Naive thymus-derived CD8-positive, alpha-beta T cell (primary cell): ENCODE measurements around the gene PLA2G2E. TPM values are rescaled to one million over a fixed set of nuclear protein-coding genes. Genes with fewer than 3 reads are reported as not detected.
"Not testable (repeated sequence)": the region's sequence is repeated elsewhere in the genome, so short reads cannot be mapped to it uniquely, and the experiment has no call there.

Source experiments
- ATAC-seq, 2 donors: fragments of 150-1000 bp; cut with Tn5 transposase in 1 of 2; sonication (Bioruptor Pico), chemical (Tn5 transposase) in 1 of 2; 1 replicate in 1 of 2; 2 replicates in 1 of 2; pipeline ENCODE4 v1.10.0; 2021; ENCODE audit warnings: mild to moderate bottlenecking in 2 of 2, moderate library complexity in 2 of 2
- POLR2A ChIA-PET: fragments of 350-600 bp; sonication (Branson Sonifier 250); formaldehyde crosslinking; loops from one replicate; lab custom pipeline; 2021; ENCODE audit warnings: antibody characterized with exemption; lab: Charles Lee
- DNase-seq, 10 donors: peaks; one replicate each; pipeline versions ENCODE4 v3.0.0 to v3.0.0-alpha.2; 2020 to 2022
- H3K27ac Mint-ChIP-seq, 10 donors: one replicate each; pipeline ENCODE4 v1.8.0; 2020 to 2022; ENCODE audit warnings: mild to moderate bottlenecking in 10 of 10, mixed read lengths in 10 of 10, moderate library complexity in 4 of 10, inconsistent platforms in 1 of 10
- H3K27me3 Mint-ChIP-seq, 5 donors: one replicate each; pipeline ENCODE4 v1.8.0; 2021 to 2022; ENCODE audit warnings: mixed read lengths in 5 of 5
- H3K36me3 Mint-ChIP-seq, 3 donors: one replicate each; pipeline ENCODE4 v1.8.0; 2020 to 2022; ENCODE audit warnings: mixed read lengths in 3 of 3, mild to moderate bottlenecking in 2 of 3, inconsistent platforms in 1 of 3
- H3K4me1 Mint-ChIP-seq, 4 donors: one replicate each; pipeline ENCODE4 v1.8.0; 2021 to 2022; ENCODE audit warnings: mixed read lengths in 4 of 4
- H3K4me3 Mint-ChIP-seq, 10 donors: one replicate each; pipeline ENCODE4 v1.8.0; 2020 to 2022; ENCODE audit warnings: mild to moderate bottlenecking in 10 of 10, mixed read lengths in 10 of 10, moderate library complexity in 6 of 10, inconsistent platforms in 1 of 10
- H3K9me3 Mint-ChIP-seq, 9 donors: one replicate each; pipeline ENCODE4 v1.8.0; 2020 to 2022; ENCODE audit warnings: mixed read lengths in 9 of 9, mild to moderate bottlenecking in 3 of 9, inconsistent platforms in 1 of 9, moderate library complexity in 1 of 9
- polyA plus RNA-seq, 3 donors: library from polyadenylated mRNA; unstranded; fragments of 300-500 nt; fragmentation: Illumina TruSeq; gene quantifications; one replicate each; pipeline ENCODE4 v1.2.3, GENCODE V29; 2021
- total RNA-seq, 8 experiments: library from RNA in 2 of 8; stranded (reverse) in 2 of 8; gene quantifications; one replicate each; pipeline ENCODE4 v1.2.3 and lab custom pipeline; 2021 to 2026

Gene PLA2G2E
- total and polyA plus RNA-seq, 5 experiments from 2014 or later = not detected

DNA sequence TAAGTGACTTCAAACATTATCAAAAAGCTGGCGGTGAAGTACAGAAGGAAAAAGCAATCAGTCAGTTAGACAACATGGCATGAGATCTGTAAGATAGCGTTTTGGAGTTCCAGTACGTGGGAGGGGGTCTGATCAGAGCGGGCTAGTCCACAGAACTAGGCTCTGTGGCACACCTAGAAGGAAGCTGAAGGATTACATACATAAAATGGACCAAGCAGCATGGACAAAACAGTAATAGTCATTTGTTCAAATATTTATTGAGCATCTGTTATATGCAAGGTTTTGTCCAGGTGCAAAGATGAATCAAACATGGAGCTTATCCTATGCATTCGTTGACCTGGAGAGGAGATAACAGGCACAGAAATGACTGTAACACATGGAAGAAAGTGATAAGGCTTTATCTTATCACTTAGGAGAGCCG lies 22.9 kb upstream of the PLA2G2E start:
- no peak for DNase-seq
- H3K4me3 Mint-ChIP-seq = no peak overlapping the region
- H3K36me3 Mint-ChIP-seq = no peaks in the 10 kb centered on the region
- POLR2A ChIA-PET = no interaction called here
- peaks cover 14 to 31% (median 25%) of the 10 kb centered on the region in 5 donors for H3K27me3 Mint-ChIP-seq
- no peak overlapping the region for H3K27ac Mint-ChIP-seq
- H3K9me3 Mint-ChIP-seq = peaks cover 0 to 2% (median 0%) of the 10 kb centered on the region in 9 donors
- ATAC-seq = no peak
- H3K4me1 Mint-ChIP-seq = no peaks in the 10 kb centered on the region

DNA sequence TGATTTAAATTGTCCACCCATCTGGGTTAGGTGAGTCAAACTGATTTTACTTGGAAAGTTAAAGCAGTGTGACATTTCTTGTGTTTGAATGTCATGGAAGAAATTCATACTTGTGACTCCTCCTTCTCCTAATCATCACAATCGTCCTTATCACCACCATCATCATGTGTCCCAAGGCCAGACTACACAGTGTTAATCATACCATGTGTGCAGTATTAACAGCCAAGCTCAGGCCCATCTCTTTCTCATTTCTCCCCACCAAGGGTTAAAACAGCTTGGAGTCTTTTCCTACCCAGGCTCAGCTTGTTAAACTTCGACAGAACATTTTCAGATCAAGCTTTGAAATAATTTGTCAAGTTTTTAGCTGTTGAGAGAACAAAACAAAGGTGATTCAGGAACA lies 22.5 kb upstream of the PLA2G2E start:
- H3K27ac Mint-ChIP-seq = no peak overlapping the region

DNA sequence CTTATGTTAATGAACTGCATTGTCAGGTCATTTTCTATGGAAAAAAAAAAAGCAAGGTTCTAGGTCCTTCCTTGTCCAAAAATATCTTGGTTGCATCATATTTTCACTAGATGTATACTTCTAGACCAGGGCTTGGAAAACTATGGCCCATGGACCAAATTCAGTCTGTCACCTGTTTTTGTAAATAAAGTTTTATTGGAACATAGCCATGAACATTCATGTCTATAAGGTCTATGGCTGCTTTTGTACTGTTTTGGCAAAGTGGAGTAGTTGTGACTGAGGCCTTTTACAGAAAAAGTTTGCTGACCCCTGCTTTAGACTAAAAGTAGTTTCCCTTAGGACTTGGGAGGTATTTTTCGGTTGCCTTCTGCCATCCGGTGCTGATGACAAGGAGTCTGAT lies 19.2 kb upstream of the PLA2G2E start:
- H3K27ac Mint-ChIP-seq = no peak overlapping the region

More for the DNA sequence above, 22.5 kb upstream of the PLA2G2E start:
- H3K4me3 Mint-ChIP-seq = no peak overlapping the region
- no peak for DNase-seq
- ATAC-seq = no peak
- no peaks in the 10 kb centered on the region for H3K4me1 Mint-ChIP-seq
- POLR2A ChIA-PET = no interaction called here
- no peaks in the 10 kb centered on the region for H3K36me3 Mint-ChIP-seq
- H3K9me3 Mint-ChIP-seq = peaks cover 0 to 2% (median 0%) of the 10 kb centered on the region in 9 donors
- peaks cover 14 to 31% (median 25%) of the 10 kb centered on the region in 5 donors for H3K27me3 Mint-ChIP-seq

GRCh38 chr1:19942088-19942487 lies 18.7 kb upstream of the PLA2G2E start:
- peaks cover 0 to 2% (median 0%) of the 10 kb centered on the region in 9 donors for H3K9me3 Mint-ChIP-seq
- H3K36me3 Mint-ChIP-seq = no peaks in the 10 kb centered on the region
- no peaks in the 10 kb centered on the region for H3K4me1 Mint-ChIP-seq
- POLR2A ChIA-PET = no interaction called here
- no peak overlapping the region for H3K27ac Mint-ChIP-seq
- no peak for DNase-seq
- H3K27me3 Mint-ChIP-seq = peaks cover 0 to 14% (median 10%) of the 10 kb centered on the region in 5 donors
- no peak overlapping the region for H3K4me3 Mint-ChIP-seq
- ATAC-seq = no peak

More for the DNA sequence above, 19.2 kb upstream of the PLA2G2E start:
- H3K27me3 Mint-ChIP-seq = peaks cover 0 to 14% (median 10%) of the 10 kb centered on the region in 5 donors
- H3K9me3 Mint-ChIP-seq = peaks cover 0 to 2% (median 0%) of the 10 kb centered on the region in 9 donors
- ATAC-seq = no peak
- no peaks in the 10 kb centered on the region for H3K36me3 Mint-ChIP-seq
- no peak overlapping the region for H3K4me3 Mint-ChIP-seq
- H3K4me1 Mint-ChIP-seq = no peaks in the 10 kb centered on the region
- no peak for DNase-seq
- POLR2A ChIA-PET = no interaction called here

GRCh38 chr1:19941206-19941568 lies 17.8 kb upstream of the PLA2G2E start:
- ATAC-seq = no peak
- no peaks in the 10 kb centered on the region for H3K36me3 Mint-ChIP-seq
- POLR2A ChIA-PET = no interaction called here
- peaks cover 0 to 11% (median 6%) of the 10 kb centered on the region in 5 donors for H3K27me3 Mint-ChIP-seq
- H3K9me3 Mint-ChIP-seq = peaks cover 0 to 2% (median 0%) of the 10 kb centered on the region in 9 donors
- no peaks in the 10 kb centered on the region for H3K4me1 Mint-ChIP-seq
- no peak for DNase-seq
- no peak overlapping the region for H3K4me3 Mint-ChIP-seq
- no peak overlapping the region for H3K27ac Mint-ChIP-seq

GRCh38 chr1:19940486-19941205 lies 17.2 kb upstream of the PLA2G2E start:
- DNase-seq (no peak), ATAC-seq (no peak)
- no peaks in the 10 kb centered on the region for H3K36me3 Mint-ChIP-seq
- peaks cover 0 to 9% (median 5%) of the 10 kb centered on the region in 5 donors for H3K27me3 Mint-ChIP-seq
- no peaks in the 10 kb centered on the region for H3K4me1 Mint-ChIP-seq
- H3K27ac Mint-ChIP-seq = no peak overlapping the region
- POLR2A ChIA-PET = no interaction called here
- H3K9me3 Mint-ChIP-seq = peaks cover 0 to 2% (median 0%) of the 10 kb centered on the region in 9 donors
- no peak overlapping the region for H3K4me3 Mint-ChIP-seq

GRCh38 chr1:19938472-19938871 lies 15.1 kb upstream of the PLA2G2E start:
- POLR2A ChIA-PET = no interaction called here
- peaks cover 0 to 6% (median 2%) of the 10 kb centered on the region in 9 donors for H3K9me3 Mint-ChIP-seq
- H3K4me3 Mint-ChIP-seq = no peak overlapping the region

DNA sequence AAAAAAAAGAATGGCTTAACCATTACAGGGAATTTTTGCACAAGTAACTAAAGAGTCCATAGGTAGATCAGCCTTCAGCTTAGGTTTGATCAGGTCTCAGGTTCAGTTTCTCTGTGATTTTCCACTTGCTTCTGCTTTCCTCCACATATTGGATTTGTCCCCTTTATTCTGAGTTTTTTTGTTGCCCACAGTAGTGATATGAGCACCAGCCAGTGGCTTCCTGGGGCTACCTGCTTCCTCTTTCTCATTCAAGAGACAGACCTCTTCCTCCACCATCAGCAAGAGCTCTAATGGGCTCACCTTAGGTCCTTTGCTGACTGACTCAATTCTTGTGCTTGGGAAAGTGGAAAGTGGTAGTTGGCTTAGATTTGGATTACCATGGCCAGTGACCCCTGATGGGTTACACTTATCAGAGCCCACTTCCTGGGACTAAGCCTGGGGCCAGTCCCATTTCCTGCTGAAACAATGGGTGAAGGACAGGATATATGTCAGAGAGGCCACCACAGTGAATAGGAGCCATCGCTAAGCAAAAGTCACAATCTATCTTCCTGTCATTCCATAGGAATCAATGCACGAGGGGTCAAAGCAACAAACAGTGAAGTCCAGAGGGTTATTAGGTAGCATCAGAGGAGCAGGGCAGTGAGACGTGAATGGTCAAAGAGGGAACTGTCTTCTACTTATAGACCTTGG lies 12.8 kb upstream of the PLA2G2E start:
- Mint-ChIP-seq H3K27me3 (peaks cover 0 to 5% (median 2%) of the 10 kb centered on the region in 5 donors), H3K27ac (no peak overlapping the region), H3K9me3 (peaks cover 8 to 27% (median 16%) of the 10 kb centered on the region in 9 donors), H3K4me1 (no peaks in the 10 kb centered on the region), H3K36me3 (peaks cover 0 to 10% (median 4%) of the 10 kb centered on the region in 3 donors), H3K4me3 (no peak overlapping the region)
- POLR2A ChIA-PET = no interaction called here
- ATAC-seq = no peak
- DNase-seq = no peak

More at GRCh38 chr1:19938472-19938871, 15.1 kb upstream of the PLA2G2E start:
- Mint-ChIP-seq H3K36me3 (no peaks in the 10 kb centered on the region), H3K27ac (no peak overlapping the region), H3K4me1 (no peaks in the 10 kb centered on the region), H3K27me3 (peaks cover 0 to 4% (median 0%) of the 10 kb centered on the region in 5 donors)
- ATAC-seq (no peak), DNase-seq (no peak)

GRCh38 chr1:19934336-19934735 lies 10.9 kb upstream of the PLA2G2E start:
- no peak overlapping the region for H3K27ac Mint-ChIP-seq
- DNase-seq (no peak), ATAC-seq (no peak)
- POLR2A ChIA-PET = no interaction called here
- H3K4me3 Mint-ChIP-seq = no peak overlapping the region
- H3K27me3 Mint-ChIP-seq = peaks cover 0 to 5% (median 2%) of the 10 kb centered on the region in 5 donors
- H3K4me1 Mint-ChIP-seq = no peaks in the 10 kb centered on the region
- peaks cover 8 to 41% (median 23%) of the 10 kb centered on the region in 9 donors for H3K9me3 Mint-ChIP-seq
- H3K36me3 Mint-ChIP-seq = peaks cover 0 to 14% (median 4%) of the 10 kb centered on the region in 3 donors

DNA sequence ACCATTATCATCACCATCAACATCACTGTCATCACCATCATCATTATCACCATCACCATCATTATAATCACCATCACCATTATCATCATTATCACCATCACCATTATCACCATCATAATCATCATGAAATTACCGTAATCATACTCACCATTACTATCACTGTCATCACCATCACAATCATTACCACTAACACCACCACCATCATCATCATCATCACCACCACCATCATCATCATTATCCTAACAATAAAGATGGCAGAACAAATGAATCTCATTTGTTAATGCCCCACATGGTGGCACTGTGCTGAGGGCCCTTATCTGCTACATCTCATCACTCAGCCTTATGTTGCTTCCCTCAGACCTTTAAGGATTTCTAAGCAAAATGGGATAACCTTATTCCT lies 9.4 kb upstream of the PLA2G2E start:
- Mint-ChIP-seq H3K36me3 (peaks cover 0 to 14% (median 4%) of the 10 kb centered on the region in 3 donors), H3K4me3 (no peak overlapping the region), H3K27ac (no peak overlapping the region), H3K4me1 (no peaks in the 10 kb centered on the region), H3K27me3 (peaks cover 0 to 7% (median 4%) of the 10 kb centered on the region in 5 donors), H3K9me3 (peaks cover 8 to 41% (median 23%) of the 10 kb centered on the region in 9 donors)
- POLR2A ChIA-PET = no interaction called here
- DNase-seq (no peak), ATAC-seq (no peak)

GRCh38 chr1:19927130-19927421 lies 3.7 kb upstream of the PLA2G2E start:
- not testable (repeated sequence) for H3K27me3 Mint-ChIP-seq

GRCh38 chr1:19926296-19927129 lies 3.1 kb upstream of the PLA2G2E start:
- POLR2A ChIA-PET = no interaction called here
- DNase-seq (no peak), ATAC-seq (no peak)
- no peak overlapping the region for H3K4me3 Mint-ChIP-seq
- no peaks in the 10 kb centered on the region for H3K4me1 Mint-ChIP-seq
- peaks cover 0 to 5% (median under 1%) of the 10 kb centered on the region in 3 donors for H3K36me3 Mint-ChIP-seq
- H3K27me3 Mint-ChIP-seq = peaks cover 5 to 10% (median 6%) of the 10 kb centered on the region in 5 donors
- H3K27ac Mint-ChIP-seq = no peak overlapping the region
- H3K9me3 Mint-ChIP-seq = peaks cover 0 to 18% (median 11%) of the 10 kb centered on the region in 9 donors

More at GRCh38 chr1:19927130-19927421, 3.7 kb upstream of the PLA2G2E start:
- POLR2A ChIA-PET, ATAC-seq, H3K4me1 Mint-ChIP-seq, DNase-seq, H3K27ac Mint-ChIP-seq, H3K36me3 Mint-ChIP-seq, H3K4me3 Mint-ChIP-seq: not testable (repeated sequence)
- peaks cover 0 to 23% (median 15%) of the 10 kb centered on the region in 9 donors for H3K9me3 Mint-ChIP-seq
